WTC11 (cell line): ENCODE results near the gene MACROD2. TPM values are rescaled to one million over a fixed set of nuclear protein-coding genes. Genes with fewer than 3 reads are reported as not detected.

ENCODE experiments used
- ATAC-seq: fragments of 200-7000 bp; cut with Tn5 transposase; 2 replicates; pipeline ENCODE4 v1.10.0; 2021; ENCODE audit warnings: mild to moderate bottlenecking, moderate library complexity
- CTCF ChIA-PET: fragments of 300-600 bp; sonication (Branson Sonifier 250); formaldehyde crosslinking; loops from one replicate; lab custom pipeline; 2021; ENCODE audit warnings: antibody characterized with exemption; lab: Charles Lee
- POLR2A ChIA-PET: fragments of 350-600 bp; sonication (Branson Sonifier 250); formaldehyde crosslinking; loops from one replicate; lab custom pipeline; 2021; ENCODE audit warnings: antibody characterized with exemption; lab: Charles Lee
- DNase-seq: peaks from one replicate; pipeline ENCODE4 v3.0.0; 2021; ENCODE audit warnings: low spot score
- H3K27ac Mint-ChIP-seq: 2 replicates; pipeline ENCODE4 v1.8.0; 2021; ENCODE audit warnings: mixed read lengths
- H3K27me3 Mint-ChIP-seq: 2 replicates; pipeline ENCODE4 v1.8.0; 2021; ENCODE audit warnings: low read depth, mild to moderate bottlenecking, moderate library complexity, mixed read lengths
- H3K36me3 Mint-ChIP-seq: 2 replicates; pipeline ENCODE4 v1.8.0; 2021; ENCODE audit warnings: mixed read lengths
- H3K4me1 Mint-ChIP-seq: 2 replicates; pipeline ENCODE4 v1.8.0; 2022; ENCODE audit warnings: mixed read lengths
- H3K4me3 Mint-ChIP-seq: 2 replicates; pipeline ENCODE4 v1.8.0; 2021; ENCODE audit warnings: mild to moderate bottlenecking, moderate library complexity, mixed read lengths
- H3K9me3 Mint-ChIP-seq: 2 replicates; pipeline ENCODE4 v1.8.0; 2021; ENCODE audit warnings: mixed read lengths
- ARID4B ChIP-seq: sonication (generic); formaldehyde crosslinking; IDR thresholded peaks from 2 replicates; pipeline ENCODE4 v1.8.0; 2023; ENCODE audit warnings: missing genetic modification reagents, mild to moderate bottlenecking, borderline replicate concordance
- CBFB ChIP-seq: sonication (generic); formaldehyde crosslinking; IDR thresholded peaks from 2 replicates; pipeline ENCODE4 v1.8.1; 2022; ENCODE audit warnings: mild to moderate bottlenecking, low read depth, missing genetic modification reagents
- CREM ChIP-seq: sonication (generic); formaldehyde crosslinking; IDR thresholded peaks from 2 replicates; pipeline ENCODE4 v1.8.1; 2022; ENCODE audit warnings: mild to moderate bottlenecking, missing genetic modification reagents, moderate library complexity
- EMX1 ChIP-seq: fragments of 250-450 bp; sonication (Bioruptor Pico); IDR thresholded peaks from 2 replicates; pipeline ENCODE4 v1.8.0; 2021; ENCODE audit warnings: mild to moderate bottlenecking
- JUN ChIP-seq: sonication (generic); formaldehyde crosslinking; IDR thresholded peaks from 2 replicates; pipeline ENCODE4 v1.8.0; 2023; ENCODE audit warnings: mild to moderate bottlenecking, missing genetic modification reagents
- TCF7 ChIP-seq: sonication (generic); formaldehyde crosslinking; IDR thresholded peaks from 2 replicates; pipeline ENCODE4 v1.8.0; 2022; ENCODE audit warnings: mild to moderate bottlenecking, low read depth, missing genetic modification reagents, moderate library complexity
- ZNF138 ChIP-seq: sonication (generic); formaldehyde crosslinking; conservative IDR thresholded peaks from 2 replicates; pipeline ENCODE4 v1.8.1; 2022; ENCODE audit warnings: mild to moderate bottlenecking, moderate library complexity, missing genetic modification reagents
- ZNF263 ChIP-seq: sonication (generic); formaldehyde crosslinking; IDR thresholded peaks from 2 replicates; pipeline ENCODE4 v1.8.1; 2022; ENCODE audit warnings: low read depth, mild to moderate bottlenecking, moderate library complexity, missing genetic modification reagents
- ZNF317 ChIP-seq: sonication (generic); formaldehyde crosslinking; IDR thresholded peaks from 2 replicates; pipeline ENCODE4 v1.8.1; 2023; ENCODE audit warnings: low read depth, mild to moderate bottlenecking, moderate library complexity, missing genetic modification reagents, borderline replicate concordance
- ZNF425 ChIP-seq: fragments of 250-450 bp; sonication (Bioruptor Pico); conservative IDR thresholded peaks from 2 replicates; pipeline ENCODE4 v1.9.0; 2021; ENCODE audit warnings: mild to moderate bottlenecking
- total RNA-seq: library from RNA; stranded (reverse); gene quantifications from 3 replicates; pipeline ENCODE4 v1.2.3, GENCODE V29; 2021
- TF ChIP-seq, protein P1 (sequence below): fragments of 250-450 bp; sonication (Bioruptor Pico); IDR thresholded peaks from 2 replicates; pipeline ENCODE4 v1.9.0; 2021; ENCODE audit warnings: mild to moderate bottlenecking
- TF ChIP-seq, protein P2 (sequence below): sonication (generic); formaldehyde crosslinking; IDR thresholded peaks from 2 replicates; pipeline ENCODE4 v1.8.0; 2022; ENCODE audit warnings: missing genetic modification reagents

The MACROD2 gene
- total RNA-seq, 1 experiment from 2014 or later: 4.1 TPM

DNA sequence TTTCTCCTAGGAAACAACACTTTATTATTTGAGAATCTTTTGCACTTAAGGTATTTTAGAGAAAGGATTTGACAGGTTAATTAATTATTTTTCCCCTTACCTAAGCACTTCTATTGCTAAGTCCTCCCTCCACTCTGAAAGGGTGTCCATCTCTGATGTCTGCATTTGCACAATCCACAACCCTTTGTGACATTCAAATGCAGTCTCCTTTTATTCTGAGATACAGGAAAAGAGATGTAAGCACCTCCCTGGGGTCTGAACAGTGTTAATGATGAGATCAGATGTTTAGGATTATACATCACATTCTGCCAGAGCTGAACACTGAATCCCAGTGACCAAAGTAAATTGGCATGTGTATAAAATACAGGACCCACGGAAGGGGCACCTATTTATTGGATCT, 1206.3 kb downstream of the MACROD2 start (continued):
- TF ChIP-seq, protein P1, sequence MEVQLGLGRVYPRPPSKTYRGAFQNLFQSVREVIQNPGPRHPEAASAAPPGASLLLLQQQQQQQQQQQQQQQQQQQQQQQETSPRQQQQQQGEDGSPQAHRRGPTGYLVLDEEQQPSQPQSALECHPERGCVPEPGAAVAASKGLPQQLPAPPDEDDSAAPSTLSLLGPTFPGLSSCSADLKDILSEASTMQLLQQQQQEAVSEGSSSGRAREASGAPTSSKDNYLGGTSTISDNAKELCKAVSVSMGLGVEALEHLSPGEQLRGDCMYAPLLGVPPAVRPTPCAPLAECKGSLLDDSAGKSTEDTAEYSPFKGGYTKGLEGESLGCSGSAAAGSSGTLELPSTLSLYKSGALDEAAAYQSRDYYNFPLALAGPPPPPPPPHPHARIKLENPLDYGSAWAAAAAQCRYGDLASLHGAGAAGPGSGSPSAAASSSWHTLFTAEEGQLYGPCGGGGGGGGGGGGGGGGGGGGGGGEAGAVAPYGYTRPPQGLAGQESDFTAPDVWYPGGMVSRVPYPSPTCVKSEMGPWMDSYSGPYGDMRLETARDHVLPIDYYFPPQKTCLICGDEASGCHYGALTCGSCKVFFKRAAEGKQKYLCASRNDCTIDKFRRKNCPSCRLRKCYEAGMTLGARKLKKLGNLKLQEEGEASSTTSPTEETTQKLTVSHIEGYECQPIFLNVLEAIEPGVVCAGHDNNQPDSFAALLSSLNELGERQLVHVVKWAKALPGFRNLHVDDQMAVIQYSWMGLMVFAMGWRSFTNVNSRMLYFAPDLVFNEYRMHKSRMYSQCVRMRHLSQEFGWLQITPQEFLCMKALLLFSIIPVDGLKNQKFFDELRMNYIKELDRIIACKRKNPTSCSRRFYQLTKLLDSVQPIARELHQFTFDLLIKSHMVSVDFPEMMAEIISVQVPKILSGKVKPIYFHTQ (CRISPR knock-in tag): no peak
- TF ChIP-seq, all 79 proteins: peak for 0

DNA sequence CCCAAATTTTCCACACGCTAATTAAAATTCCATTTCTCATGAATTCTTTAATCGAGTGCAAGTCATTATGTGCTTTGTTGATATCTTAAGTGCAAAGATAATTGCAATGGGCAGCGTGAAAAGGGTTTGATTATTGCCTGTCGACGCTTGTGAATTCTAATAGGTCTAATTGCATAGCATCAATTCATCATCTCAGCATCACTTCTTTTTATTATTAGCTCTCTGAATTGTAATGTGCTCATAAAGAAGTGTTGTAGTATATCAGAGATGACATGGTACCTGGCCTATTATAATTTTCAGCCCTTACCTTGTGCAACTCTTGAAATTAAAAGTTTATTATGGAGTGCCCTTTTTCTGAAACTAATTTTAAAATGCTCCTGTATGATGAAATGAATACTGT, 1208.9 kb downstream of the MACROD2 start:
- Mint-ChIP-seq H3K9me3 (peaks cover 24% of the 10 kb centered on the region), H3K27me3 (no peaks in the 10 kb centered on the region), H3K27ac (no peak overlapping the region), H3K4me1 (0 out of 2 replicates have a peak, but pooled peaks cover under 1% of the 10 kb centered on the region), H3K4me3 (no peak overlapping the region), H3K36me3 (peaks cover 14% of the 10 kb centered on the region)
- ATAC-seq (no peak), DNase-seq (no peak)
- no peak for TF ChIP-seq JUN (CRISPR knock-in tag)
- ChIA-PET POLR2A (no interaction called here), CTCF (no interaction called here)

GRCh38 chr20:15205028-15205427, 1209.7 kb downstream of the MACROD2 start:
- POLR2A ChIA-PET: no interaction called here

DNA sequence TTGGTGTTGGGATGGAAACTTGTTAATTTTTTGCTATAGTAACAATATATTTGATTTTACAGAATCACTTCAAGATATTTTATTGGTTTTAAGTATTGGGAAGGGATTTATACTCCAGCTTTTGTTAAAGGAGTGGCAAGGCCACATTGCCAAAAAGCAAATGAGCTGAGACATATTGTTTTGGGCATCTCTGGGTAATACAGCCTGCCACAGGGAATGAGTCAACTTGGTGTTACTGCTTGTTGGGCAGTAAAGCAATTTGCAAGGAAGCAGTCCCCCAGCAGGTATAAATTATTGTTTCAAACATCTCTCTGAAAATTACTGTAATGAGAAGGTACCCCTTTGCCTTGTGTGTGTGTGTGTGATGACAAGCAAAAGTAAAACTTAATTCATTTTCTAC, 1210.4 kb downstream of the MACROD2 start:
- Mint-ChIP-seq H3K4me1 (no peaks in the 10 kb centered on the region), H3K27me3 (no peaks in the 10 kb centered on the region), H3K9me3 (peaks cover 24% of the 10 kb centered on the region), H3K4me3 (no peak overlapping the region), H3K27ac (no peak overlapping the region), H3K36me3 (peaks cover 14% of the 10 kb centered on the region)
- ChIA-PET CTCF (no interaction called here), POLR2A (no interaction called here)
- DNase-seq: no peak
- TF ChIP-seq CBFB (CRISPR knock-in tag) (no peak), ZNF138 (CRISPR knock-in tag) (no peak), ZNF263 (CRISPR knock-in tag) (no peak), ZNF317 (no peak), ARID4B (CRISPR knock-in tag) (no peak), ZNF425 (CRISPR knock-in tag) (no peak), TCF7 (CRISPR knock-in tag) (no peak), EMX1 (CRISPR knock-in tag) (no peak)
- TF ChIP-seq, protein P2, sequence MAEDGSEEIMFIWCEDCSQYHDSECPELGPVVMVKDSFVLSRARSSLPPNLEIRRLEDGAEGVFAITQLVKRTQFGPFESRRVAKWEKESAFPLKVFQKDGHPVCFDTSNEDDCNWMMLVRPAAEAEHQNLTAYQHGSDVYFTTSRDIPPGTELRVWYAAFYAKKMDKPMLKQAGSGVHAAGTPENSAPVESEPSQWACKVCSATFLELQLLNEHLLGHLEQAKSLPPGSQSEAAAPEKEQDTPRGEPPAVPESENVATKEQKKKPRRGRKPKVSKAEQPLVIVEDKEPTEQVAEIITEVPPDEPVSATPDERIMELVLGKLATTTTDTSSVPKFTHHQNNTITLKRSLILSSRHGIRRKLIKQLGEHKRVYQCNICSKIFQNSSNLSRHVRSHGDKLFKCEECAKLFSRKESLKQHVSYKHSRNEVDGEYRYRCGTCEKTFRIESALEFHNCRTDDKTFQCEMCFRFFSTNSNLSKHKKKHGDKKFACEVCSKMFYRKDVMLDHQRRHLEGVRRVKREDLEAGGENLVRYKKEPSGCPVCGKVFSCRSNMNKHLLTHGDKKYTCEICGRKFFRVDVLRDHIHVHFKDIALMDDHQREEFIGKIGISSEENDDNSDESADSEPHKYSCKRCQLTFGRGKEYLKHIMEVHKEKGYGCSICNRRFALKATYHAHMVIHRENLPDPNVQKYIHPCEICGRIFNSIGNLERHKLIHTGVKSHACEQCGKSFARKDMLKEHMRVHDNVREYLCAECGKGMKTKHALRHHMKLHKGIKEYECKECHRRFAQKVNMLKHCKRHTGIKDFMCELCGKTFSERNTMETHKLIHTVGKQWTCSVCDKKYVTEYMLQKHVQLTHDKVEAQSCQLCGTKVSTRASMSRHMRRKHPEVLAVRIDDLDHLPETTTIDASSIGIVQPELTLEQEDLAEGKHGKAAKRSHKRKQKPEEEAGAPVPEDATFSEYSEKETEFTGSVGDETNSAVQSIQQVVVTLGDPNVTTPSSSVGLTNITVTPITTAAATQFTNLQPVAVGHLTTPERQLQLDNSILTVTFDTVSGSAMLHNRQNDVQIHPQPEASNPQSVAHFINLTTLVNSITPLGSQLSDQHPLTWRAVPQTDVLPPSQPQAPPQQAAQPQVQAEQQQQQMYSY (CRISPR knock-in tag): no peak
- TF ChIP-seq, all 79 proteins: peak for 0
- no peak for ATAC-seq

More at GRCh38 chr20:15205028-15205427, 1209.7 kb downstream of the MACROD2 start:
- CTCF ChIA-PET: no interaction called here
- no peak overlapping the region for H3K4me3 Mint-ChIP-seq
- H3K27ac Mint-ChIP-seq: no peak overlapping the region
- peaks cover 24% of the 10 kb centered on the region for H3K9me3 Mint-ChIP-seq
- DNase-seq (no peak), ATAC-seq (no peak)
- TF ChIP-seq CREM (CRISPR knock-in tag): no peak
- no peaks in the 10 kb centered on the region for H3K27me3 Mint-ChIP-seq
- H3K4me1 Mint-ChIP-seq: no peaks in the 10 kb centered on the region
- peaks cover 14% of the 10 kb centered on the region for H3K36me3 Mint-ChIP-seq
